Measurements from ENCODE around the gene ALDH1A3. TPM values are rescaled to one million over a fixed set of nuclear protein-coding genes. Genes with fewer than 3 reads are reported as not detected.
A peak's percentile ranks its signal among the peaks of the same experiment; 100 is the strongest.

Gene ALDH1A3
- total RNA-seq, 2 donors from 2014 or later, result 240 to 347 TPM

DNA sequence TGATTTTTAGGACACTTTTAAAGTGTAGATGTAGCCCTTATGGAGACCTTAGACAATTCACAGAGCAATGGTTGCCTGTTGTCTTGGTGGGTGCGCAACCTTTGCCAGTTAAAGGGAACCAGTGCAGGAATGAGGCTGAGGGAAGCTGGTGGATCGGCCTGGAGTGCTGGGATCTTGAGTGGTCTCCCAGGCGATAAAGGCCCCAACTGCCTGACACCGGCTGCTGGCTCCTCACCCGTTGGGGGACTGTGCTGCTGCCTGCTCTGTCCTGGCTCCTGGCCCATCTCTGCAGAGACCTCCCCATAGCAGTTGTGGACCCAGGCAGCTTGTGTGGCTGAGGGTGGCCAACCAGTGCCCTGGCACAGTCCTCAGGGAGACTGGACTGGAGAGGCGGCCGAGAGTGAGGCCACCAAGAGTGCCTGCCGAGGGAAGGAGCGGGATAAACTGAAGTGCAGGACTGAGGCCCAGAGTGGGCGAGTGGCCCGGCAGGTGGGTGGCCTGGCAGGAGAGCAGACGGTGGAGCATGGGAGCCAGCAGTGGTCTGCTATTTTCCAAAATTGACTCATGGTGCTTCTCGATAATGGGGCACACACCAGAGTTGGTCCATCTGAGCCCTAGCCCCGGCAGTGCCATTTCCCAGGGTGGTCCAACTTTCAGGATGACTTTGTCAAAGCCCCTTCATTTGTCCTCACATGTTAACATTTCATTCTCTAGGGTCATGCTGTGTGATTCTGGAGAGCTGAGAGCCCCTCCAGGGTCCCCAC, 2.1 kb downstream of the ALDH1A3 start:
- DNase-seq (ENCODE audit: low spot score), result no peak
- TF ChIP-seq CTCF (IDR thresholded peaks at IDR 0.05) (no peak), POLR2AphosphoS5 (IDR thresholded peaks at IDR 0.05) (peak; percentile 6), POLR2A (IDR thresholded peaks at IDR 0.05) (no peak)
- Histone ChIP-seq H3K27ac (peak overlapping the region; percentile 87 to 98), H3K36me3 (no peaks in the 10 kb centered on the region), H3K27me3 (replicated peaks; ENCODE audit: insufficient read depth) (no peaks in the 10 kb centered on the region), H3K9me3 (no peaks in the 10 kb centered on the region), H3K4me3 (peak overlapping the region; percentile 63 to 95), H3K4me1 (replicated peaks) (no peaks in the 10 kb centered on the region)
- intact Hi-C loops (cut with DNase I), result no loop called here
- WGBS, result 85% methylated on average over 14 of the region's 14 CpGs

DNA sequence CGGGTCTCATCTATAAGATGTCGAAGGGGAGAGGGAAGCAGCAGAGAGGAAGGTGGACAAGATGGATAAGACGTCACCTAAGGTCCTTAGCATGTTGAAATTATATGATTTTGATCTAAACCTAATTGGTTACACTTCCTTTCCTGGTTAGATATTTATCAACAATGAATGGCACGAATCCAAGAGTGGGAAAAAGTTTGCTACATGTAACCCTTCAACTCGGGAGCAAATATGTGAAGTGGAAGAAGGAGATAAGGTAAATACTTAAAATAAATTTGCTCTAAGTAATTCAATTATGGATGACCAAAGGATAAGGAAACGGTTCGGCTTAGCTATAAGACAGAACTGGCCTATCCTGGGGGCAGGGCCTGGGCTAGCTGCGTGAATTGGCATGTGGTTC, 5.5 kb downstream of the ALDH1A3 start:
- Histone ChIP-seq H3K27me3 (replicated peaks; ENCODE audit: insufficient read depth) (no peaks in the 10 kb centered on the region), H3K27ac (peak overlapping the region; percentile 87 to 98), H3K4me1 (replicated peaks) (peaks cover 15% of the 10 kb centered on the region), H3K4me3 (no peak overlapping the region), H3K9me3 (no peaks in the 10 kb centered on the region), H3K36me3 (no peaks in the 10 kb centered on the region)
- intact Hi-C loops (cut with DNase I), result no loop called here
- no peak for DNase-seq (ENCODE audit: low spot score)
- WGBS, result 59% methylated on average over 8 of the region's 8 CpGs
- TF ChIP-seq POLR2A (IDR thresholded peaks at IDR 0.05) (no peak), CTCF (IDR thresholded peaks at IDR 0.05) (no peak), POLR2AphosphoS5 (IDR thresholded peaks at IDR 0.05) (no peak)

DNA sequence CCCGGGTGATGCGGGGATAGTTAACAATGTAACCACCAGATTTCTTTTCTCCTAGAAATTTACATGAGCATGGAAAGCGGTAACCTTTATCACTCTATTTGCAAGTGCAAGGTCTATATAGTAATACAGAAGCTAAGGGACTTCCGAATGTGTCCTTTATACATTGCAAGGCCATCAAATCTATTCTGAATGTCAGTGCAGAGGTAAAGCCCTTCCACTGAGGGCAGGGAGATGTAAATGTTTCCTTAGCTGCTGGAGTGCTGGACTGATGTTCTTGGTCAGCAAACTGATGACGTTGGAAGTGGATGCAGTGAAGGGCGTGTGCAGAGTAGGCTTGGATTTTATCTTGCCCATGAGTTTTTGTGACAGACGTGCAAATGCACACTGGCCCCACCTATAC, 6.2 kb downstream of the ALDH1A3 start:
- intact Hi-C loops (cut with DNase I), result no loop called here
- no peak overlapping the region for H3K4me3 ChIP-seq
- 91% methylated on average over 7 of the region's 7 CpGs for WGBS
- peak overlapping the region; percentile 87 to 98 for H3K27ac ChIP-seq
- H3K9me3 ChIP-seq, result no peaks in the 10 kb centered on the region
- no peak for DNase-seq (ENCODE audit: low spot score)
- peaks cover 15% of the 10 kb centered on the region for H3K4me1 ChIP-seq (replicated peaks)
- no peaks in the 10 kb centered on the region for H3K27me3 ChIP-seq (replicated peaks; ENCODE audit: insufficient read depth)
- TF ChIP-seq POLR2AphosphoS5 (IDR thresholded peaks at IDR 0.05), result no peak
- TF ChIP-seq CTCF (IDR thresholded peaks at IDR 0.05), result no peak
- TF ChIP-seq POLR2A (IDR thresholded peaks at IDR 0.05), result no peak
- no peaks in the 10 kb centered on the region for H3K36me3 ChIP-seq

GRCh38 chr15:100887211-100887913, 7.7 kb downstream of the ALDH1A3 start:
- Histone ChIP-seq H3K9me3 (no peaks in the 10 kb centered on the region), H3K36me3 (no peaks in the 10 kb centered on the region), H3K4me3 (no peak overlapping the region), H3K27me3 (replicated peaks; ENCODE audit: insufficient read depth) (no peaks in the 10 kb centered on the region), H3K4me1 (replicated peaks) (peaks cover 16% of the 10 kb centered on the region), H3K27ac (peak overlapping the region; percentile 80 to 98)
- intact Hi-C loops (cut with DNase I), result no loop called here
- TF ChIP-seq POLR2AphosphoS5 (IDR thresholded peaks at IDR 0.05) (no peak), POLR2A (IDR thresholded peaks at IDR 0.05) (no peak), CTCF (IDR thresholded peaks at IDR 0.05) (no peak)
- 83% methylated on average over 22 of the region's 22 CpGs for WGBS
- no peak for DNase-seq (ENCODE audit: low spot score)

Data from prostate gland (tissue), 2 donors.